Mesodermal cell (in vitro differentiated cells): ENCODE measurements around the gene DUOX1.
A peak's percentile ranks its signal among the peaks of the same experiment; 100 is the strongest.

Source experiments
- H3K27ac ChIP-seq: 2 replicates; pipeline ENCODE4 v1.7.0; 2013; ENCODE audit warnings: mild to moderate bottlenecking, low read depth, low read length, moderate library complexity; ENCODE audit not compliant: severe bottlenecking
- H3K36me3 ChIP-seq: 2 replicates; pipeline ENCODE4 v1.7.1; 2013; ENCODE audit warnings: mild to moderate bottlenecking, low read length, moderate library complexity; ENCODE audit not compliant: control insufficient read depth, insufficient read depth
- H3K4me1 ChIP-seq: one replicate; pipeline ENCODE4 v1.7.1; 2013; ENCODE audit warnings: mild to moderate bottlenecking, low read length; ENCODE audit not compliant: insufficient read depth, control insufficient read depth, poor library complexity, severe bottlenecking
- H3K4me3 ChIP-seq: 2 replicates; pipeline ENCODE4 v1.7.0; 2013; ENCODE audit warnings: low read length, control low read depth, mild to moderate bottlenecking; ENCODE audit not compliant: insufficient read depth, poor library complexity, severe bottlenecking; ENCODE audit errors: extremely low read depth
- H3K9me3 ChIP-seq: 2 replicates; pipeline ENCODE4 v1.7.1; 2013; ENCODE audit warnings: mild to moderate bottlenecking, low read length, moderate library complexity; ENCODE audit not compliant: control insufficient read depth
- whole genome bisulfite sequencing, 2 experiments: methylation state at CpG; one replicate each; pipeline ENCODE4 v1.1.5; 2013; ENCODE audit warnings: missing lambda C conversion rate in 2 of 2; ENCODE audit not compliant: insufficient coverage in 2 of 2; 5-methylcytosine and 5-hydroxymethylcytosine counted together

The DUOX1 gene

GRCh38 chr15:45105586-45105985 lies 24.2 kb upstream of the DUOX1 start:
- Histone ChIP-seq H3K4me1 (no peaks in the 10 kb centered on the region), H3K9me3 (no peaks in the 10 kb centered on the region), H3K27ac (no peak overlapping the region), H3K4me3 (no peak overlapping the region), H3K36me3 (no peaks in the 10 kb centered on the region)
- 100% methylated on average over 2 to 4 of the region's 11 CpGs for WGBS, 2 experiments

GRCh38 chr15:45106002-45106790 lies 23.6 kb upstream of the DUOX1 start:
- Histone ChIP-seq H3K4me1 (no peaks in the 10 kb centered on the region), H3K4me3 (no peak overlapping the region), H3K36me3 (no peaks in the 10 kb centered on the region), H3K27ac (no peak overlapping the region), H3K9me3 (no peaks in the 10 kb centered on the region)
- WGBS, 2 experiments, result 88 to 89% methylated on average over 14 to 15 of the region's 15 CpGs

GRCh38 chr15:45107941-45108630 lies 21.7 kb upstream of the DUOX1 start:
- H3K36me3 ChIP-seq, result no peaks in the 10 kb centered on the region
- no peaks in the 10 kb centered on the region for H3K4me1 ChIP-seq
- no peak overlapping the region for H3K27ac ChIP-seq
- H3K4me3 ChIP-seq, result no peak overlapping the region
- WGBS, 2 experiments, result 91 to 94% methylated on average over 8 to 9 of the region's 10 CpGs
- no peaks in the 10 kb centered on the region for H3K9me3 ChIP-seq

GRCh38 chr15:45110256-45110820 lies 19.5 kb upstream of the DUOX1 start:
- H3K9me3 ChIP-seq, result no peaks in the 10 kb centered on the region
- H3K4me1 ChIP-seq, result peaks cover 8% of the 10 kb centered on the region
- no peak overlapping the region for H3K4me3 ChIP-seq
- H3K27ac ChIP-seq, result no peak overlapping the region
- 83 to 87% methylated on average over 3 to 7 of the region's 11 CpGs for WGBS, 2 experiments
- H3K36me3 ChIP-seq, result no peaks in the 10 kb centered on the region

- Histone ChIP-seq H3K27ac (no peak overlapping the region), H3K4me1 (peaks cover 8% of the 10 kb centered on the region), H3K36me3 (no peaks in the 10 kb centered on the region), H3K4me3 (no peak overlapping the region), H3K9me3 (no peaks in the 10 kb centered on the region)
- 44 to 54% methylated on average over 49 to 52 of the region's 71 CpGs for WGBS, 2 experiments
Observed at GRCh38 chr15:45111390-45112142, 18.2 kb upstream of the DUOX1 start.

GRCh38 chr15:45112143-45112590 lies 17.6 kb upstream of the DUOX1 start:
- peaks cover 8% of the 10 kb centered on the region for H3K4me1 ChIP-seq
- peak overlapping the region; percentile 6 for H3K4me3 ChIP-seq
- no peaks in the 10 kb centered on the region for H3K9me3 ChIP-seq
- 0% methylated on average over 1 of the region's 13 CpGs; no CpG with 5 or more reads in 1 of the 2 experiments for WGBS, 2 experiments
- H3K27ac ChIP-seq, result no peak overlapping the region
- no peaks in the 10 kb centered on the region for H3K36me3 ChIP-seq

- Histone ChIP-seq H3K9me3 (no peaks in the 10 kb centered on the region), H3K36me3 (no peaks in the 10 kb centered on the region), H3K4me3 (peak overlapping the region; percentile 6), H3K4me1 (peaks cover 8% of the 10 kb centered on the region), H3K27ac (no peak overlapping the region)
- 2% methylated on average over 19 to 54 of the region's 58 CpGs for WGBS, 2 experiments
Observed at GRCh38 chr15:45112591-45113379, 17.0 kb upstream of the DUOX1 start.

GRCh38 chr15:45113380-45113990 lies 16.3 kb upstream of the DUOX1 start:
- peaks cover 8% of the 10 kb centered on the region for H3K4me1 ChIP-seq
- H3K9me3 ChIP-seq, result no peaks in the 10 kb centered on the region
- H3K4me3 ChIP-seq, result no peak overlapping the region
- no peak overlapping the region for H3K27ac ChIP-seq
- no peaks in the 10 kb centered on the region for H3K36me3 ChIP-seq
- WGBS, 2 experiments, result 13 to 17% methylated on average over 5 to 8 of the region's 14 CpGs

- 11 to 12% methylated on average over 39 to 41 of the region's 42 CpGs for WGBS, 2 experiments
- H3K4me3 ChIP-seq, result no peak within 1 kb of the TSS
Observed at GRCh38 chr15:45114076-45114750, 15.6 kb upstream of the DUOX1 start, which contains the start of the genes DUOX2 and DUOXA2. Gene DUOX2, minus strand, starts transcription at chr15:45114172. Its CDS starts 761 bp downstream, at chr15:45113411. Gene DUOXA2, plus strand, starts transcription at chr15:45114326. Its CDS starts 280 bp downstream, at chr15:45114606.

More at GRCh38 chr15:45114076-45114750, 15.6 kb upstream of the DUOX1 start, which contains the start of the genes DUOX2 and DUOXA2:
- Histone ChIP-seq H3K4me1 (peaks cover 8% of the 10 kb centered on the region), H3K36me3 (no peaks in the 10 kb centered on the region), H3K9me3 (no peaks in the 10 kb centered on the region), H3K27ac (no peak within 1 kb of the TSS)
